Duodenal mucosa (tissue), 2 donors: ENCODE measurements around the gene BCAS3.

ENCODE experiments used
- H3K27ac ChIP-seq: one replicate; pipeline ENCODE4 v1.7.0; 2013; ENCODE audit warnings: low read depth, low read length
- H3K27me3 ChIP-seq, 2 donors: one replicate each; pipeline ENCODE4 v1.7.0; 2013; ENCODE audit warnings: low read length in 2 of 2, control low read depth in 1 of 2; ENCODE audit not compliant: insufficient read depth in 2 of 2, control insufficient read depth in 1 of 2
- H3K36me3 ChIP-seq, 2 donors: one replicate each; pipeline ENCODE4 v1.7.0; 2013; ENCODE audit warnings: low read length in 2 of 2, control low read depth in 1 of 2; ENCODE audit not compliant: insufficient read depth in 2 of 2, control insufficient read depth in 1 of 2
- H3K4me1 ChIP-seq, 2 donors: one replicate each; pipeline ENCODE4 v1.7.0; 2013; ENCODE audit warnings: low read length in 2 of 2, control low read depth in 1 of 2; ENCODE audit not compliant: insufficient read depth in 2 of 2, control insufficient read depth in 1 of 2
- H3K4me3 ChIP-seq, 2 donors: one replicate each; pipeline ENCODE4 v1.7.0; 2013; ENCODE audit warnings: low read length in 2 of 2, low read depth in 1 of 2
- H3K9ac ChIP-seq, 2 donors: one replicate each; pipeline ENCODE4 v1.7.0; 2013; ENCODE audit warnings: low read length in 2 of 2, low read depth in 1 of 2
- H3K9me3 ChIP-seq, 2 donors: one replicate each; pipeline ENCODE4 v1.7.0; 2013; ENCODE audit warnings: low read length in 2 of 2, control low read depth in 1 of 2; ENCODE audit not compliant: control insufficient read depth in 1 of 2

BCAS3 gene

DNA sequence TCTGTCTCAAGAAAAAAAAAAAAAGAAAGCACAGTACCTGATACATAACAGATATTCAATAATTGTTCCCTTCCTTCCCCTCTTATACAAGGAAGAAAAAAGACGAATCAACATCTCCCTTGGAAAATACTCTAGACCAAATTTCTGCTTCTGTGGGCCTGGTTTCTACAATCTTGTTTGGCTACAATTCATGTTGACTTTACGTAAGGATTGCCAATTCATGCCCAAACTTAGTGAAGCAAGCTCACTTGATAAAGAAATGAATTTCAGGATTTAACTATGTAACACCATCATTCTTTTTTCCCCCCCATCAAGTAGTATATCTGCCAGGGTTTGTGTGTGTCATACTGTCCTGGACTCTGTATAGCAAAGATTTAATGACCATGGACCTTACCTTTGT is 587.7 kb downstream of the BCAS3 start:
- no peak overlapping the region for H3K27ac ChIP-seq
- no peaks in the 10 kb centered on the region for H3K4me1 ChIP-seq
- no peak overlapping the region for H3K9ac ChIP-seq
- H3K36me3 ChIP-seq: no peaks in the 10 kb centered on the region
- no peak overlapping the region for H3K4me3 ChIP-seq
- H3K27me3 ChIP-seq: no peaks in the 10 kb centered on the region
- H3K9me3 ChIP-seq: no peaks in the 10 kb centered on the region

DNA sequence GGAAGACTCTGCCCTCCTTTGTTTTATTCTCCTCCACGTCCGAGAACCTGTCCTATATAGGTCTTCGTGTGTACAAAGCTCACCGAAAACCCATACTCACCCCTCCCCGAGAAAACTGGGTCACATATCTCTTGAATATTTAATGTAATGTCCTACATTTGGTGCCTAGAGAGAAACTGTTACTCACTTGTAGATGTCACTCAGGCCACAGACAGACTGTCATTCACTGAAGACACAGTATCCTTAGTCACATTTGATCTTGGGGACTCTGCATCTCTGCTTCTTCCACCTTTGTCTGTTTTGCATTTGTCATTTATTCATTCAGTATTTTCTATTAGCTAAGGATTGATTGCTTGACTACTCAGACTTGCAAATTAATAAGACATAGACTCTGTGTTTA is 590.2 kb downstream of the BCAS3 start:
- Histone ChIP-seq H3K36me3 (no peaks in the 10 kb centered on the region), H3K9me3 (no peaks in the 10 kb centered on the region), H3K27me3 (no peaks in the 10 kb centered on the region)

GRCh38 chr17:61275395-61275794 is 597.7 kb downstream of the BCAS3 start:
- H3K9ac ChIP-seq: no peak overlapping the region
- H3K9me3 ChIP-seq: no peaks in the 10 kb centered on the region
- H3K4me1 ChIP-seq: no peaks in the 10 kb centered on the region
- no peak overlapping the region for H3K4me3 ChIP-seq
- no peaks in the 10 kb centered on the region for H3K36me3 ChIP-seq
- H3K27ac ChIP-seq: no peak overlapping the region
- no peaks in the 10 kb centered on the region for H3K27me3 ChIP-seq

More for the DNA sequence above, 590.2 kb downstream of the BCAS3 start:
- H3K27ac ChIP-seq: no peak overlapping the region
- no peak overlapping the region for H3K9ac ChIP-seq
- no peaks in the 10 kb centered on the region for H3K4me1 ChIP-seq
- no peak overlapping the region for H3K4me3 ChIP-seq

DNA sequence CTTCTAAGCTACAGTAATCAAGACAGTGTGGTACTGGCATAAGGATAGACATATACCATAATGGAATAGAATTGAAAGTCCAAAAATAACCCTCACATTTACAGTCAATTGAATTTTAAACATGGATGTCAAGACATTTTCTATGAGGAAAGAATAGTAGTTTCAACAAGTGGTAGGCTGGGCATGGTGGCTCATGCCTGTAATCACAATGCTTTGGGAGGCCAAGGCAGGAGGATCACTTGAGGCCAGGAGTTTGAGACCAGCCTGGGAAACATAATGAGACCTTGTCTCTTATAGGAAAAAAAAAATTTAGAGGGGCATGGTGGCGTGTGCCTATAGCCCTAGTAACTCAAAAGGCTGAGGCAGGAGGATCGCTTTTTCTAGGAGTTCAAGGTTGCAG is 599.2 kb downstream of the BCAS3 start:
- no peaks in the 10 kb centered on the region for H3K36me3 ChIP-seq
- no peaks in the 10 kb centered on the region for H3K4me1 ChIP-seq
- H3K4me3 ChIP-seq: no peak overlapping the region
- H3K9ac ChIP-seq: no peak overlapping the region
- no peaks in the 10 kb centered on the region for H3K9me3 ChIP-seq
- no peaks in the 10 kb centered on the region for H3K27me3 ChIP-seq
- no peak overlapping the region for H3K27ac ChIP-seq

DNA sequence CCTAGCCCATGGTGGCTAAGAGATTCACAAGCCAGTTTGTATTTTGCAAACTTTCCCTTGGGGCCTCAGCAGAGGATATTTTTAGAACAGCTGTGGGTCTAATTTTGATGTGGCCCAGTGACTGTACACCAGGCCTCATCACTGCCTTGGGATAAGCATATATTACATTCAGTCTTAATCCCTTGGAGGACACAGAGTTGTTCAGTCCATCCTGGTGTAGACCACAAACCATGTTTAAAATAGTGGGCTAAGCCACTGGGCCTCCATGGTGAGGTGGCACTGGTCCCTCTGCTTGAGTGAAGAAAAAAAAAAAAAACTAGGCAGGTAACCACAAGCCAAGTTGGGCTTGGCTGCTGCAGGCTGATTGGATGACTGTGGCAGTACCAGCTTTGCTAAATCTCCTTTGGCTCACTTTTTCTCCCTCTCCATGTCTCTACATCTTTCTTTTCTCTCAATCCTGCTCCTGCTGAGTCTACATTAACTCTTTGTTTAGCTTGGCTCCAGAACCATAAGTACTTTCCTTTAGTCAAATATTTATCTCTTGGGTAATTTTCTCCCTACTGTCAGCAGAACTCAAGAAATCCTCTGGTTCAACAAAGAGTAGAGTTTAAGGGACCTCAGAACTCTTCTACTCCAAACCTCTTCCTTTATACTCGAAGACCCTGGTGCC is 602.0 kb downstream of the BCAS3 start:
- no peak overlapping the region for H3K4me3 ChIP-seq
- H3K4me1 ChIP-seq: no peaks in the 10 kb centered on the region
- no peaks in the 10 kb centered on the region for H3K36me3 ChIP-seq
- H3K9ac ChIP-seq: no peak overlapping the region
- no peaks in the 10 kb centered on the region for H3K9me3 ChIP-seq
- H3K27me3 ChIP-seq: no peaks in the 10 kb centered on the region
- no peak overlapping the region for H3K27ac ChIP-seq

- no peaks in the 10 kb centered on the region for H3K27me3 ChIP-seq
- H3K9ac ChIP-seq: no peak overlapping the region
- H3K9me3 ChIP-seq: no peaks in the 10 kb centered on the region
- no peak overlapping the region for H3K4me3 ChIP-seq
- no peaks in the 10 kb centered on the region for H3K36me3 ChIP-seq
- no peak overlapping the region for H3K27ac ChIP-seq
- no peaks in the 10 kb centered on the region for H3K4me1 ChIP-seq
Measured at GRCh38 chr17:61280338-61280737, 602.7 kb downstream of the BCAS3 start.

DNA sequence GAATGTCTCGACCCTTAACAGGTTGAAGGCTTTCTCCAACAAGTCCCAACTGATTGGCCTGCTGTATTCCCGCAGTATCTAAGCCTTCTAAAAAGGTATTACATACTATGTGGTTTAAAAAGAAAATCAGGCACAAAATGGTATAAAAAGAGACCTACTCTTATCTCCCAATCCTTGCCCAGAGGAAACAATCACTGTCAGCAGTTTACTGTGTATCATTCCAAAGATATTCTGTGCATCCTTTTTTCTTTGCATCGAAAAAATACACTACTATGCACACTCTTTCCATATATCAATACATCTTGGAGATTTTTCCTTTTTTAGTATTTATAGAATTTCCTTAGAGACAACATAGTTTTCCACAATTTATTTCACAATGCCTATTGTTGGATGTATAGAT is 603.2 kb downstream of the BCAS3 start:
- no peak overlapping the region for H3K27ac ChIP-seq
- H3K36me3 ChIP-seq: no peaks in the 10 kb centered on the region
- H3K4me3 ChIP-seq: no peak overlapping the region

GRCh38 chr17:61282377-61282776 is 604.7 kb downstream of the BCAS3 start:
- Histone ChIP-seq H3K9ac (no peak overlapping the region), H3K27me3 (no peaks in the 10 kb centered on the region), H3K9me3 (no peaks in the 10 kb centered on the region), H3K27ac (no peak overlapping the region), H3K4me3 (no peak overlapping the region), H3K36me3 (no peaks in the 10 kb centered on the region), H3K4me1 (no peaks in the 10 kb centered on the region)

More for the DNA sequence above, 603.2 kb downstream of the BCAS3 start:
- Histone ChIP-seq H3K27me3 (no peaks in the 10 kb centered on the region), H3K9me3 (no peaks in the 10 kb centered on the region), H3K4me1 (no peaks in the 10 kb centered on the region), H3K9ac (no peak overlapping the region)

DNA sequence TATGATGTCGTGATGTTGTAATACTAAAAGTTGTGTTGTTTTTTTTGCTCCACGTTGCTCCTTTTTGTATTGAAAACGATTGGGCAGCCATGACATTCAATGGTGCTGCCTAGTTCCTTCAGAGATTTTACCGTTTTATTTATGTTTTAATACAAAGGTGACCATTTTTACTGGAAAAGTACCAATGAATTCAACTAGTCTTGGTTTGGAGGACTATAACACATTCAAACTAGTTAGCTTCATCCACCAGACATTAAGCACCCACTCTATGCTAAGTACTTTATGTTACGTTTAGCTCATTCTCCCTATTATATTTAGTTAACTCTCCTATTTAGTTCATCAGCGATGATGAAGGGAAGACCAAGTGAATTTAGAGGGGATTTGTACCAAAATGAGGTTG is 605.4 kb downstream of the BCAS3 start:
- no peak overlapping the region for H3K9ac ChIP-seq
- H3K27me3 ChIP-seq: no peaks in the 10 kb centered on the region
- no peaks in the 10 kb centered on the region for H3K9me3 ChIP-seq
- no peak overlapping the region for H3K4me3 ChIP-seq
- H3K4me1 ChIP-seq: no peaks in the 10 kb centered on the region
- H3K27ac ChIP-seq: no peak overlapping the region
- no peaks in the 10 kb centered on the region for H3K36me3 ChIP-seq

GRCh38 chr17:61284174-61284573 is 606.5 kb downstream of the BCAS3 start:
- no peak overlapping the region for H3K4me3 ChIP-seq
- H3K27me3 ChIP-seq: no peaks in the 10 kb centered on the region
- no peak overlapping the region for H3K27ac ChIP-seq
- H3K9ac ChIP-seq: no peak overlapping the region
- no peaks in the 10 kb centered on the region for H3K4me1 ChIP-seq
- H3K36me3 ChIP-seq: no peaks in the 10 kb centered on the region
- H3K9me3 ChIP-seq: no peaks in the 10 kb centered on the region

- Histone ChIP-seq H3K27ac (no peak overlapping the region), H3K9me3 (no peaks in the 10 kb centered on the region), H3K4me1 (no peaks in the 10 kb centered on the region), H3K4me3 (no peak overlapping the region), H3K27me3 (no peaks in the 10 kb centered on the region), H3K36me3 (no peaks in the 10 kb centered on the region), H3K9ac (no peak overlapping the region)
Measured at GRCh38 chr17:61284746-61285145, 607.1 kb downstream of the BCAS3 start.
